K562 (cell line): ENCODE measurements around the gene LZTR1. TPM values are rescaled to one million over a fixed set of nuclear protein-coding genes. Genes with fewer than 3 reads are reported as not detected.

Source experiments
- CCNT2 ChIP-seq: IDR thresholded peaks from 2 replicates; pipeline ENCODE4 v1.6.1; 2011; ENCODE audit warnings: borderline replicate concordance, low read depth, mild to moderate bottlenecking, moderate library complexity, mixed read lengths, low read length; ENCODE audit not compliant: insufficient read length; ENCODE audit errors: extremely low read depth
- CREBBP ChIP-seq: IDR thresholded peaks from one replicate; pipeline ENCODE4 v1.6.1; 2012; ENCODE audit warnings: low read depth, mild to moderate bottlenecking, control low read depth, inconsistent platforms, low read length
- NRF1 ChIP-seq, 2 experiments: fragments of 450-650 bp; IDR thresholded peaks in 1 of 2; conservative IDR thresholded peaks in 1 of 2; 2 replicates each; pipeline ENCODE4 v1.6.1; 2014; ENCODE audit warnings: mild to moderate bottlenecking in 2 of 2
- SMARCA4 ChIP-seq: fragments of 450-650 bp; IDR thresholded peaks from 2 replicates; pipeline ENCODE4 v1.6.1; 2016
- SREBF2 ChIP-seq: sonication (generic); formaldehyde crosslinking; IDR thresholded peaks from 2 replicates; pipeline ENCODE4 v1.4.0; 2020; ENCODE audit warnings: mild to moderate bottlenecking, missing genetic modification reagents
- SRSF9 ChIP-seq: fragments of 200-400 bp; formaldehyde crosslinking; IDR thresholded peaks from 2 replicates; pipeline ENCODE4 v1.6.1; 2017; ENCODE audit warnings: low read depth, low read length, borderline replicate concordance
- ZNF41 ChIP-seq: fragments of 250-450 bp; sonication (Bioruptor Pico); conservative IDR thresholded peaks from 2 replicates; pipeline ENCODE4 v1.4.0; 2020; ENCODE audit warnings: mild to moderate bottlenecking
- ZNF79 ChIP-seq: fragments of 250-450 bp; sonication (Bioruptor Pico); IDR thresholded peaks from 2 replicates; pipeline ENCODE4 v1.4.0; 2020; ENCODE audit warnings: low read depth, mild to moderate bottlenecking, moderate library complexity
- polyA plus RNA-seq, 8 experiments: library from polyadenylated mRNA; depleted of rRNA in 4 of 8; stranded (reverse) in 5 of 8; unstranded in 3 of 8; fragments of >200 nt; fragmentation: Nextera tagmentation in 2 of 8; fragmentation: Illumina TruSeq in 1 of 8; extraction: Ambion mirVana in 2 of 8; extraction: Trizol in 1 of 8; gene quantifications; 2 replicates each; pipeline versions ENCODE4 v1.2.1 to v1.2.3, GENCODE V29; 2011 to 2014; ENCODE audit warnings: inconsistent platforms in 1 of 8, missing spikeins in 1 of 8
- total RNA-seq, 7 experiments: library from RNA; depleted of rRNA in 6 of 7; stranded (reverse); fragments of >200 nt in 6 of 7; fragmentation: Illumina TruSeq in 2 of 7; extraction: Trizol in 2 of 7; gene quantifications; 2 replicates each; pipeline versions ENCODE4 v1.2.1 to v1.2.3, GENCODE V29; 2011 to 2021; ENCODE audit warnings: low replicate concordance in 1 of 7
- TF ChIP-seq, protein P1 (sequence below): IDR thresholded peaks from 3 replicates; pipeline ENCODE4 v1.6.1; 2011; ENCODE audit warnings: borderline replicate concordance, mild to moderate bottlenecking, moderate library complexity; ENCODE audit not compliant: insufficient read length; ENCODE audit errors: extremely low read depth
- TF ChIP-seq, protein P2 (sequence below), 2 experiments: fragments of 450-650 bp in 1 of 2; sonication (generic) in 1 of 2; formaldehyde crosslinking in 1 of 2; IDR thresholded peaks; 2 replicates each; pipeline versions ENCODE4 v1.7.1 to v1.9.0; 2016 to 2022; ENCODE audit warnings: inconsistent platforms in 1 of 2, mild to moderate bottlenecking in 1 of 2, missing genetic modification reagents in 1 of 2
- TF ChIP-seq, protein P3 (sequence below): fragments of 250-450 bp; sonication (Bioruptor Pico); IDR thresholded peaks from 2 replicates; pipeline ENCODE4 v1.5.1; 2021; ENCODE audit warnings: mild to moderate bottlenecking

LZTR1 gene
- total and polyA plus RNA-seq, 9 of the 15 experiments (the other 6 are each of a cell fraction or from before 2014, with no cell fraction given) = 2.2 to 135 (median 63.0) TPM

DNA sequence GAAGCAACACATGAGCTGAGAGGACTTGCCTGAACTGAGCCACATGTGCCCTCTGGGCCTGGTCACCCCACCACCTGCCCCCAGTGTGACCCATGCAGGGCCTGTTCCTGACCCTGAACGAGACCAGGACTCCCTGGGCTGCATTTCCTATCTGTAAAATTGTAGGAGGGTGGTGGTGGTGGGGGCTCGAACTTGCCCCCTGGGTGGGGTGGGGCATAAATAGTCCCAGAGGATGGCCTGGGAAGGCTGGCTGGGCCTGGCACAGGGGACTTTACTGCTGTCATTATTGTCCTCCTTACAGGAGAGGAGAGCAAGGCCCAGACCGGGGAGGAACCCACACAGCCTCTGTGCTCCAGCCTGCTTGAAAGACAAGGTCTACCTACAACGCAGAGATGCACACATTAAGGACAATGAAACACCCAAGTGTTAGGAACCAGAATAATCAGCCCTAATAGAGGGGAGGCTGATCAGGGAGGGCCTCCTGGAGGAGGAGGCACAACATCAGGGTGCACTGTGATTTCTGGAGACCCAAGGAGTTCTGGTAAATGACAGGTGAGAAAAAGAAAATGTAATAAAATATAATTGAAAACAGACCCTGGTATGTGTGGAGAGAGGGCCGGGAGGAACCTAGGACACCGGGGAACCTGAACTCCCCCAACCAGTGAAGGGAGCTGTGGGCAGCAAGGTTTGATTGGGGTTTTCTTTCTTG is 17.9 kb upstream of the LZTR1 start (continued):
- TF ChIP-seq, protein P1, sequence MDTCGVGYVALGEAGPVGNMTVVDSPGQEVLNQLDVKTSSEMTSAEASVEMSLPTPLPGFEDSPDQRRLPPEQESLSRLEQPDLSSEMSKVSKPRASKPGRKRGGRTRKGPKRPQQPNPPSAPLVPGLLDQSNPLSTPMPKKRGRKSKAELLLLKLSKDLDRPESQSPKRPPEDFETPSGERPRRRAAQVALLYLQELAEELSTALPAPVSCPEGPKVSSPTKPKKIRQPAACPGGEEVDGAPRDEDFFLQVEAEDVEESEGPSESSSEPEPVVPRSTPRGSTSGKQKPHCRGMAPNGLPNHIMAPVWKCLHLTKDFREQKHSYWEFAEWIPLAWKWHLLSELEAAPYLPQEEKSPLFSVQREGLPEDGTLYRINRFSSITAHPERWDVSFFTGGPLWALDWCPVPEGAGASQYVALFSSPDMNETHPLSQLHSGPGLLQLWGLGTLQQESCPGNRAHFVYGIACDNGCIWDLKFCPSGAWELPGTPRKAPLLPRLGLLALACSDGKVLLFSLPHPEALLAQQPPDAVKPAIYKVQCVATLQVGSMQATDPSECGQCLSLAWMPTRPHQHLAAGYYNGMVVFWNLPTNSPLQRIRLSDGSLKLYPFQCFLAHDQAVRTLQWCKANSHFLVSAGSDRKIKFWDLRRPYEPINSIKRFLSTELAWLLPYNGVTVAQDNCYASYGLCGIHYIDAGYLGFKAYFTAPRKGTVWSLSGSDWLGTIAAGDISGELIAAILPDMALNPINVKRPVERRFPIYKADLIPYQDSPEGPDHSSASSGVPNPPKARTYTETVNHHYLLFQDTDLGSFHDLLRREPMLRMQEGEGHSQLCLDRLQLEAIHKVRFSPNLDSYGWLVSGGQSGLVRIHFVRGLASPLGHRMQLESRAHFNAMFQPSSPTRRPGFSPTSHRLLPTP = peak; percentile 87
- TF ChIP-seq, protein P2, sequence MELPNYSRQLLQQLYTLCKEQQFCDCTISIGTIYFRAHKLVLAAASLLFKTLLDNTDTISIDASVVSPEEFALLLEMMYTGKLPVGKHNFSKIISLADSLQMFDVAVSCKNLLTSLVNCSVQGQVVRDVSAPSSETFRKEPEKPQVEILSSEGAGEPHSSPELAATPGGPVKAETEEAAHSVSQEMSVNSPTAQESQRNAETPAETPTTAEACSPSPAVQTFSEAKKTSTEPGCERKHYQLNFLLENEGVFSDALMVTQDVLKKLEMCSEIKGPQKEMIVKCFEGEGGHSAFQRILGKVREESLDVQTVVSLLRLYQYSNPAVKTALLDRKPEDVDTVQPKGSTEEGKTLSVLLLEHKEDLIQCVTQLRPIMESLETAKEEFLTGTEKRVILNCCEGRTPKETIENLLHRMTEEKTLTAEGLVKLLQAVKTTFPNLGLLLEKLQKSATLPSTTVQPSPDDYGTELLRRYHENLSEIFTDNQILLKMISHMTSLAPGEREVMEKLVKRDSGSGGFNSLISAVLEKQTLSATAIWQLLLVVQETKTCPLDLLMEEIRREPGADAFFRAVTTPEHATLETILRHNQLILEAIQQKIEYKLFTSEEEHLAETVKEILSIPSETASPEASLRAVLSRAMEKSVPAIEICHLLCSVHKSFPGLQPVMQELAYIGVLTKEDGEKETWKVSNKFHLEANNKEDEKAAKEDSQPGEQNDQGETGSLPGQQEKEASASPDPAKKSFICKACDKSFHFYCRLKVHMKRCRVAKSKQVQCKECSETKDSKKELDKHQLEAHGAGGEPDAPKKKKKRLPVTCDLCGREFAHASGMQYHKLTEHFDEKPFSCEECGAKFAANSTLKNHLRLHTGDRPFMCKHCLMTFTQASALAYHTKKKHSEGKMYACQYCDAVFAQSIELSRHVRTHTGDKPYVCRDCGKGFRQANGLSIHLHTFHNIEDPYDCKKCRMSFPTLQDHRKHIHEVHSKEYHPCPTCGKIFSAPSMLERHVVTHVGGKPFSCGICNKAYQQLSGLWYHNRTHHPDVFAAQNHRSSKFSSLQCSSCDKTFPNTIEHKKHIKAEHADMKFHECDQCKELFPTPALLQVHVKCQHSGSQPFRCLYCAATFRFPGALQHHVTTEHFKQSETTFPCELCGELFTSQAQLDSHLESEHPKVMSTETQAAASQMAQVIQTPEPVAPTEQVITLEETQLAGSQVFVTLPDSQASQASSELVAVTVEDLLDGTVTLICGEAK (IDR thresholded peaks at IDR 0.05) = no peak
- TF ChIP-seq, protein P2 (CRISPR knock-in tag; IDR thresholded peaks at IDR 0.05) = no peak
- TF ChIP-seq SMARCA4 (no peak), ZNF41 (CRISPR knock-in tag) (0 out of 2 replicates have a peak, but pooled peaks have one; percentile 10), CREBBP (no peak), NRF1 (conservative IDR thresholded peaks at IDR 0.05 in 1 of 2, IDR thresholded peaks at IDR 0.05 in 1 of 2) (no peak), SRSF9 (no peak), SREBF2 (CRISPR knock-in tag) (no peak), CCNT2 (no peak), ZNF79 (no peak)
- TF ChIP-seq, protein P3, sequence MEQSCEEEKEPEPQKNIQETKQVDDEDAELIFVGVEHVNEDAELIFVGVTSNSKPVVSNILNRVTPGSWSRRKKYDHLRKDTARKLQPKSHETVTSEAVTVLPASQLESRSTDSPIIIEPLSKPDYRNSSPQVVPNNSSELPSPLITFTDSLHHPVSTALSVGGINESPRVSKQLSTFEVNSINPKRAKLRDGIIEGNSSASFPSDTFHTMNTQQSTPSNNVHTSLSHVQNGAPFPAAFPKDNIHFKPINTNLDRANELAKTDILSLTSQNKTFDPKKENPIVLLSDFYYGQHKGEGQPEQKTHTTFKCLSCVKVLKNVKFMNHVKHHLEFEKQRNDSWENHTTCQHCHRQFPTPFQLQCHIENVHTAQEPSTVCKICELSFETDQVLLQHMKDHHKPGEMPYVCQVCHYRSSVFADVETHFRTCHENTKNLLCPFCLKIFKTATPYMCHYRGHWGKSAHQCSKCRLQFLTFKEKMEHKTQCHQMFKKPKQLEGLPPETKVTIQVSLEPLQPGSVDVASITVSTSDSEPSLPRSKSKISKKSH (CRISPR knock-in tag) = no peak
